Activated gamma-delta T cell (primary cell): ENCODE data around the gene DHRS7B.
"Not testable (repeated sequence)": the region's sequence is repeated elsewhere in the genome, so short reads cannot be mapped to it uniquely, and the experiment has no call there.

Experiments used
- DNase-seq: peaks from one replicate; lab custom pipeline; 2025; lab: John Stamatoyannopoulos, UW

The DHRS7B gene

GRCh38 chr17:21177401-21177800, 50.6 kb downstream of the DHRS7B start:
- DNase-seq: no peak

DNA sequence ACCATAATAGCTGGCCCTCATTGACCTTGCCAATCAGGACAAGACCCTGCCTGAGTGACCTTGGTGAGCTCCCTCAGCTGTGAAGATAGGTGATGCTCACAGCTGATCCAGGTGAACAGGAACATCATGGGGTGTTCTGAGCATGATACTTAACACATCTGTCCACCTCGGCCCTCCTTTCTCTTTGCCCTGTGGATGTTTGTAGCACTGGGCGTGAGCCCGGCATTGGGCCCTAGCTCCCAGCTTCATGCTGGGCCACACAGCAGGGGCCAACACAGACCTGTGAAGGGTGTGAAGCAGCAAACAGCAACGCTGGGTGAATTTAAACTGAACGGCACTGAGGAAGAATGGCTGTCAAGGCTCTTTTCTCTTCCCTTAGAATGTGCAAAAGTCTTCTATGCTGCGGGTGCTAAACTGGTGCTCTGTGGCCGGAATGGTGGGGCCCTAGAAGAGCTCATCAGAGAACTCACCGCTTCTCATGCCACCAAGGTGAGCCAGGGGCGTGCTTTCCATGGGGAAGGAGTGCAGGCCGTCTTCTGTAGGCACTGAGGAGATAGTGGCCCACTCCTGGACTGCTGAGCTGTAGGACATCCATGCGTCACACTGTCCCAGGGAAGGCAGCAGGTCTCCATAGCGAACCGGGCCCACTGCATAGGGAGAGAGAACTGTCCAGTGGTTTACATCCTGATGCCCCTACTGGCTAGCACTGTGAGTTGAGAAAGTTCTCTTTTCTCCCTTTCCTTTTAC, 51.3 kb downstream of the DHRS7B start:
- DNase-seq: no peak

DNA sequence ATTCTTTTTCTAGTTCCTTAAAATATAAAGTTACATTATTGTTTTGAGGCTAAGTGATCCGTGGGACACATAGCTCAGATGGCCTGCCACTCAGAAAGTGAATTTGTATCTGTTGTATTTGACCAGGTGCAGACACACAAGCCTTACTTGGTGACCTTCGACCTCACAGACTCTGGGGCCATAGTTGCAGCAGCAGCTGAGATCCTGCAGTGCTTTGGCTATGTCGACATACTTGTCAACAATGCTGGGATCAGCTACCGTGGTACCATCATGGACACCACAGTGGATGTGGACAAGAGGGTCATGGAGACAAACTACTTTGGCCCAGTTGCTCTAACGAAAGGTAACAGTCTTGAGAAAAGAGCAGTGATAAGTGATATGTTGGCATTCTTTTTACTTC, 56.7 kb downstream of the DHRS7B start:
- no peak for DNase-seq

DNA sequence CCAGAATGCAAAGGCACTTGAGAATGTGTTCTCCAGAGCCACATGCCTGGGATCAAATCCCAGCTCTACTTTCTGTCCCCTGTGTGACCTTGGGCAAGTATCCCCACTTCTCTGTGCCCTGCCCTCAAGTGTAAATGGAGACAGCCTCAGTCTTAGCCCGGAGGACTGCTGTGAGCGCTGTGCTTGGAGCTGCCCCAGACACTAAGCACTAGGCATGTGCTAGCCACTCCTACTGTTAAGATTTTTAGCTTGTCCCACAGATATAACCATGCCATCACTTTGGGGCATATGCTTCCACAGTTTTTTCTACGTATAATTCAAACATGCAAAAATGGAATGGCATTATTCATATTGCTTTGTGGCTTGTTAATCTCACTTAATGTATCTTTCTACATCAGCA, 57.8 kb downstream of the DHRS7B start:
- no peak for DNase-seq

DNA sequence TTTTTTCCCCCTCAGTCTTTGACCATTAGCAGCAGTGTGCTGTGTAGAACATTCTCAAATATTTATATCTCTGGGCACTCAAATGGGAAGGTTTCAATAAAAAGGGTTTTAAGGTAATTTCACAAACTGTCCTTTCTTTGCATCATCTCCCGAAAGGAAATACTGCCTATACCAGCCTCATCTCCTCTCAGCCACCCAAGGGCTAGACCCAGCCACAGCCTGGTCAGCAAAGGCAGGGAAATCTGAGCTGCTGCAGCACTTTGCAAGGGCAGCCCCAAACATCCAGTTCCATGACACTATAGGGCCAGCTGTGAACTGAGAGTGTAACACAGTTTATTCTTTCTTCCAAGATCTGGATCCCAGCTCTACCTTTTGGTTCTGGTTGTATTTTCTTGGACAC, 58.3 kb downstream of the DHRS7B start:
- DNase-seq: no peak

DNA sequence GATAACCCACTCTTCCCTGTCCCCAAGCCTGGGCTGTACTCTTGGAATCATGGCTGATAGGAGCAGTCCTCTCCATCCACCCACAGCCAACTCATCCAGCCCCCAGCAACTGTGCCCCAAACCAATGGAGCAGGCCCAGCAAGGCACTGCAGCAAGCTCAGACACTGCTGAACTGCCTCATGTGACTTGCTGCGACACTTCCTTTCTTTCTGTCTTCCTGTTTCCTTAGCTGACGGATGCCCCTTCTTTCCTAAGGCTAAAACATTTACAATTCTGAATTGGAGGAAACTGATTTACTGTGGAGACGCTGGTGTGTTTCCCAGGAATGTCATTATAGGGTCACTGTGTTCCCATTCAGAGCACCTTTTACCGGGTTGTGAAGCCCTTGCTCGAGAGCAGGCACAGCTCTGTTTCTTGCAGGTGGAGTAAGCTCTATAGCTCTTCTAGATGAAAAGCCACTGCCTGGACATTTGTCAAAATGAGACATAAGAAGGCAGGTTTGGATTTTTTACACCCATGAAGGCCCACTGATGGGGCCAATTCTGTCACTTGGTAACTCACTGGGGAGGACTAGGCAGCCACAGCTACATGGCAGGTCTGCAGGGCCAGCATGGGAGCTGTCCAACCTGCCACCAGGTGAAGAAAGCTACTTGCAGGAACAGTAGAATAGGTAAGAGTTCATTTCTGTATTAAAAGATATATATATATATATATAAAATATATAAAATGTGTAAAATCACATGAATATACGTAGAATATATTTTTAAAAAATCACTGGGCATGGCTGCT, 59.8 kb downstream of the DHRS7B start:
- DNase-seq: no peak

GRCh38 chr17:21189361-21189760, 62.6 kb downstream of the DHRS7B start:
- no peak for DNase-seq

- no peak for DNase-seq
These were observed 63.3 kb downstream of the DHRS7B start for GRCh38 chr17:21190078-21190477.

DNA sequence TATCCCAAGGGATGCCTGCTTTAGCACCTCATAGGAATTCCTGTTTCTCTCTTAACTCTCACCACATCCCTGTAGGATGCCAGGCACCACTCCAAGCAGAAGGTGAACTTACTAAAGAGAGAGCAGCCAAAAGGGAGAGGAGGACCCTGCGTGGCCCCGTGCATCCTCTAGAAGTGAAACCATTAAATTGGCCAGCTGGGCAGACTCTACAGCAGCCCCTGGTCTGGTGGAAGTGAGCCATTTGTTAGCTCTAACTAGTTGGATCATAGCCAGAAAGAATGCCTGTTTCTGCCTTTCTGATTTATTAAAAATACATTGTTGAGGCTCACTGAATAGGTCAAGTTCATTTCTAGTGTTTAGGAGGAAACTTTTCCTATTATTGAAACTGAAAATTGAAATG, 64.9 kb downstream of the DHRS7B start:
- DNase-seq: no peak

GRCh38 chr17:21192414-21192813, 65.7 kb downstream of the DHRS7B start:
- not testable (repeated sequence) for DNase-seq

GRCh38 chr17:21193031-21193430, 66.3 kb downstream of the DHRS7B start:
- no peak for DNase-seq

GRCh38 chr17:21194226-21194625, 67.5 kb downstream of the DHRS7B start:
- no peak for DNase-seq

DNA sequence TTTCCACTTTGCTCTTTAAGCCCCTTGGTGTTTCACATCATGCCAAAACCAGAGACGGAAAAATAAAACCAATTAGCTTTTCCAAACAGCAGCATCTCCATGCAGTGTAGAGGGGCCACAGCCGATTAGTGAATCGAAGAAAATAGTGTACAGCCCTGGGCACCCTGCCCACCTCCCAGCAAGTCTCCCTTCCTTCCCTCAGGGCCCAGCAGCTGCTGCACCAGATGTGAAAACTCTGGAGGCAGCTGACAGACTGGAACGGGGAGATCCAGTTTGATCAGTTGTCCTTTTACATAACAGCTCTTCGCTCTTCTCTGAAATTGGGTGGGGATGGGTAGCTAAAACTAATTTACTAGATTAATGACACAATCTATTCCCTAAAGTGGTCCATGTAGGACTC, 67.9 kb downstream of the DHRS7B start:
- DNase-seq: no peak

GRCh38 chr17:21196126-21196525, 69.4 kb downstream of the DHRS7B start:
- no peak for DNase-seq

DNA sequence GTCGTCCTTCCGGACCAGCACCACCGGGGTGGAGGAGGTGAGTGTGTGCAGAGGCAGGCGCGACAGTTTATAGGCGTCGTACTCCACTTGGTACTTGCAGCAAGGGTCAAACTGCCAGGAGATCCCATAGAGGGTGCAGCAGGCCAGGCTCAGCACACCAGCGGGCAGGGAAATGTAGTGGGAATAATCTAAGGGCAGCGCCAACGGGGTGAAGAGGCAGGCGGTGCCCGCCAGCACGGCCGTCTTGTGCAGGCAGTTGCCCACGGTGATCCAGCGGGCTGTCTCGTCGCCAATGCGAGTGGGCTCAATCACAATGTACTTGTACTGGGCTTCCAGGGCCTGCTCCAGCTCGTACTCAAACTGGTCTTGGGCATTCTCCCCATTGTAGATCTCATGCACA, 71.6 kb downstream of the DHRS7B start:
- DNase-seq: no peak

GRCh38 chr17:21199311-21199710, 72.5 kb downstream of the DHRS7B start:
- DNase-seq: no peak

GRCh38 chr17:21199856-21200255, 73.1 kb downstream of the DHRS7B start:
- DNase-seq: no peak

DNA sequence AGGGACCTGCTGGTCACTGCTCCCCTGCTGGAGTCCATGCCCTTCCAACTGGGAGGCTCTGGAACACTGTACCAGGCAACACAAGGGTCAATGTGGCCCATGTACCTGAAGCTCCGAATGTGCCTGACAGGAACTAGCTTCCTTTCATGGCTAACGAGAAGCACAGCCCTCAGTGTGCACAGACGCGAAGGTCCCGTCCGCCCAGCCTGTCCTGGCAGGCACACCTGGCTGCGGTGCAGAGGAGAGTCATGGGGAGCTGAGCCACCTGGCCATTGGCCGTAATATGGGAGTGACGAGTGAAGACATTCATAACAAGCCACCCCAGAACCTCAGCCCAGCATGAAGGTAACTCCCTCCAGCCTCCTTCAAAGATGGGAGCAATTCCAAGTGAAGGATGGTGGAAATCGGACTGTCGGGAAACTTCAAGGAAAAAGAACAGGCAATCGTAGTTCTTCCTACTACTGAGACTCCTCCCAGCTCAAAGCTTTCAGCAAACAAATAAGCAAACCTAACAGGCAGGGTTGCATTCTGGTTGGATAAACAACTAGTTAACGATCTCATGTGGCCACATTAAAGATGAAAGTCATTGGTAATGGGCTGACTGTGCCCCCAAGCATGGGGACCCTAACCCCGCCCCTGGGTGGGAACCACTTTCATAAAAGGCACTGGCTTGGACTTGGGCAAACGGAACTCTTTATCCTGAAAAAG, 74.0 kb downstream of the DHRS7B start:
- no peak for DNase-seq

GRCh38 chr17:21201298-21201595, 74.5 kb downstream of the DHRS7B start:
- DNase-seq: no peak

DNA sequence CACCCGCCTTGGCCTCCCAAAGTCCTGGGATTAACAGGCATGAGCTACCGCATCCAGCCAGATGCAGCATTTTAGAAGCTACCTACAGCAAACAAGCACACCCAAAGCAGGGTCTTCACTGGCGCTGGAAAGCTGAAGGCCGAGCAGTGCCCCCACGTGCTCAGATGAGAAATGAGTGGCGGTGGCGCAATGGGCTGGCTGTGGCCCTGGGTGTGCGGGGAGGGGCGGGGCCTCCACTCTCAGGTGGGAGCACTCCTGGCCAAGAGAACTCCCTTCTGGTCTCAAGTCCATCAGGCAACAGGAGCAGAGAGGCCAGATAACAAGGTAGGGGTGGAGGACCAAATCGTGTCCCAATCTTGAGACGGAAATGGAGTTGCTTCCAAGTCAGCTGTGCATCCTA, 75.1 kb downstream of the DHRS7B start:
- no peak for DNase-seq

DNA sequence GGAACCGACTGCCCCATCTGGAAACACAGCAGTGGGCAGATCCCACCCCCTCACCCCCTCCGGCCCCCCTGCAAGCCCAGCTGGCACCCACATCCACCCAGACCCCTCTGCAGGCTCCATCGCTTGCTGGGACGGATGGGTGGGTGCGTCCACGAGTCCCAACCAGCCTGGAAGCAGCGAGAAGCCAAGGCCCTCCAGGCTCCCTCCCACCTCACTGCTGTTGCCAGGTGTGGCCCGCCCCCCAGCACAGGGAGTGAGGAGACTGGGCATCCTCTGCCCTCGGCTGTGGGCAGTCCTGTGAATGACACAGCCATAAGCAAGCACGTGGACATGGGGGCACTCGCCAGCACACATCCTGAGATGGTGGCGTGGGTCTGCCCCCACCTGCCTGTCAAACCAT, 75.7 kb downstream of the DHRS7B start:
- DNase-seq: no peak

DNA sequence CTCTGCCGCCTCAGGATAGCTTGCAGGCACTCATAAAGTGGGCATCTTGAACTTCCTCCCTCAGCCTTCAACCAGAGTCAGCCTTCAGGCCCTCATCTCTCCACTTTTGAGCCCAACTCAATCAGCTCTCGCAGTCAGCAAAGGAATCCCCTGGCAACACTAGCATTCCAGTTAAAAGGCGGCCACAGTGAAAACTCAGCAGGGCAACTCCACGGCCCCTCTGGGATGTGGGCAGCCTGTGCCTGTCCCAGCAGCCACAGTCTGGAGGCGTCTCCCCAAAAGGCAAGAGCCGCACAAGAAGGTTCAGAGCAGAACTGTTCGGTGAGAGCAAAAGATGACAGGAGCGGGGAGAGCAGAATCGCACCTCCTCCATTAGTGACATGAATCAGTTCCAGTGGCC, 78.2 kb downstream of the DHRS7B start:
- no peak for DNase-seq

- DNase-seq: no peak
These were observed 81.6 kb downstream of the DHRS7B start for GRCh38 chr17:21208352-21208751.
